GM19463 (cell line): Measurements from ENCODE around the gene KAT2B.
A peak's percentile ranks its signal among the peaks of the same experiment; 100 is the strongest.

Source experiments
- ATAC-seq: cut with Tn5 transposase; IDR thresholded peaks from one replicate; pipeline ENCODE4 v1.9.1; 2021; ENCODE audit warnings: mild to moderate bottlenecking, moderate library complexity; ENCODE audit not compliant: unreplicated experiment

The KAT2B gene

DNA sequence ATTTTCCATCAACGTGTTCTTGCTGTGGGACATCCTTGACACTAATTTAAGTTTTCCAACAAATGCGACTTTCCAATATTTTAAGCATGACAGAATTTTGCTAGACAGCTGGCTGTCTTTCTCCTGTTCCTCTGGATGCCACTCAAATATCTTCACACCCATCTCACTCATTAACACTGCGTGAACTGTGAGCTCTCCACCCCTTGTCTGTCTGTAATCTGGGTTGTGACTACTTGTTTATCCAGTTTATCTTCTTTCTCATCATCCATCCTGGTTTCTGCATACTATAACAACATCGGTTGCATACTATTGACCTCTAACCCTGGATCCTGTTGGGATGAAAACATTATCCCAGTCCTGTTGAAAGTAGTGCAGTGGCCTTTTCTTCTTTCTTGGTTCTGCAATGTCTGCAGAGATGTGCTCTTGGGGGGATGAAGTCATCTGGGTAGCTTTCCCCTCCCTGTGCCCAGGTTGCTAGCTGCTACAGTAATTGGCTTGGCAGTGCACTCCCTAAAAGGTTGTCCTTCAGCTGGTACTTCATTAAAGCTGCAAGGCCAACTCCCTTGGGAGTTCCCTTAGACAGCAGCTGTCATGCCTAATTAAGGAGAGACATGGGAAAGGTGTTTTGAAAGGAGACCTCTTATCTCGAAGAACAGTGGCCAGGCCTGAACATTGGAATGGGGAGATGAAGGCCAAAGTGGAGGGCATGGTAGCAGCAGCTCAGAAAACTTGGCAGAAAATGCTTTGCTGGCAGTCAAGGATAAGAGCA lies 24.7 kb downstream of the KAT2B start:
- no peak for ATAC-seq

GRCh38 chr3:20066079-20066478 lies 25.8 kb downstream of the KAT2B start:
- ATAC-seq = no peak

- no peak for ATAC-seq
Observed at GRCh38 chr3:20066850-20067617, 26.8 kb downstream of the KAT2B start.

- ATAC-seq = no peak
Observed at GRCh38 chr3:20068512-20069177, 28.4 kb downstream of the KAT2B start.

DNA sequence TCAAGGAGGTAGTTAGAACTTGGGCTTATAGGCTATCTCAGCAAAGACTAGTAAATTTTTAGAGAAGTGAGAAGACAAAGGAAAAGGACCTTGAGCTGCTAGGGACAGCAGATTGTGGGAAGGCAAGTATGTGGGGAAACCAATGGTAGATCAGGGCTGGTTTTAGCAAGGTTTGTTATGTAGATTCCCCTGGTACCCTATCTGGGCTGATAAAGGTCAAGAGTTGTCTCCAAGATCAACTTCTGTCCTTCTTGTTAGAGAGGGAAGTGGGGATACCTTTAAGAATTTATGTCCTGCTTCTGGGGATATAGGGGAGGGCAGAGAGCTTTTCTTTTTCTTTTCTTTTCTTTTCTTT lies 28.9 kb downstream of the KAT2B start:
- no peak for ATAC-seq

- ATAC-seq = no peak
Observed at GRCh38 chr3:20071175-20071574, 30.9 kb downstream of the KAT2B start.

DNA sequence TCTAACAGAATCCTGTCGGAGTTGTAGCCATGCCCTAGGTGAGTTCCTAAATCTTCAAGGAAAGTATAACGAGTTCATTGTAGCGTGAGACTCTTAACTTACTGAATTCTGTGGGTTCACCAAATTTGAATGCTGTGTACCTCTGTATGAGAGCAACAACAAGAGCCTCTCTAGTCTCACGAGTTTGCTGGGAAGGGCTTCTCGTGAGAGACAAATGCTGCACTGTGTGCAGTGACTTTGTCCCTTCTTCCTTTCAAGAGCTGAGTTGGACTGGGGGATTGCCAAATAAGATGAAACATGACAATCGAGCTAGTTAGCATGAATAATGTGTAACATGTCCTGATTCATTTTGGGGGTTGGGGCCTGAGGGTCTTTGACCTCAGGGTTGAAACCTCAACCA lies 32.2 kb downstream of the KAT2B start:
- no peak for ATAC-seq

DNA sequence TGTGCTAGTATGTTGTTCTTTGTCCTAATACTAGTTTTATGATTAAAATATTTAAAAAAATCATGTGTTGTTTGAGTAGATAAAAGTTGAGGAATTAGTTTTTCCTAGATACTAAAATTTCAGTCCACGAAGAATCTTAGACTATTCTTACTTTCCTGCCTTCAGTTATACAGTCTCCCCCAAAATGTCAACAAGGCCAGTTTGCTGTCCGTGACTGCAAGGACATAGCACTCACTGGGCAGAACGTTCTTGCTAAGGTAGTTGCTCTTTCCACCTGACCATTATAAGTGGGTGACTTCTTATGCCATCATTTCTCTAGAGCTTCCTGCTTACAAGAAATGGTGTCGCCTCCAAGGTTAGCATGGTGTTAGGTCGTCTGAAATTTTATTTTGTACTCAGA lies 32.8 kb downstream of the KAT2B start:
- ATAC-seq = no peak

GRCh38 chr3:20073683-20074082 lies 33.4 kb downstream of the KAT2B start:
- ATAC-seq = no peak

- ATAC-seq = no peak
Observed at GRCh38 chr3:20074226-20075063, 34.2 kb downstream of the KAT2B start.

- no peak for ATAC-seq
Observed at GRCh38 chr3:20075197-20075596, 35.0 kb downstream of the KAT2B start.

- ATAC-seq = no peak
Observed at GRCh38 chr3:20076296-20076997, 36.2 kb downstream of the KAT2B start.

DNA sequence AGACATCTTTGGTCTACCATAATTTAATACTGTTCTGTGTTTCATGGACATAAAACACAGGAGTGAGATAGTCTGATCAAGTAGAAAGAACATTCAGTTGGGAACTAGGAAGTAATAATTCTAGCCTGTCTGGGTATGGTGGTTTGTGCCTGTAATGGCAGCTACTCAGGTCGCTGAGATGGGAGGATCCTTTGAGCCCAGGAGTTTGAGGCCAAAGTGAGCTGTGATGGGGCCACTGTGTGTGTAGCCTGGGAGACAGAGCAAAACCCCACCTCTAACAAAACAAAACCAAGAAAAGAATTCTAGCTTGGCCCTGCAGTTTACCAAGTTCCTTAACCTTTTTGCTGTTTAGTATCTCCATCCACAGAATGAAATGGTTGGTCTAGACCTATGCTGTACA lies 36.8 kb downstream of the KAT2B start:
- no peak for ATAC-seq

DNA sequence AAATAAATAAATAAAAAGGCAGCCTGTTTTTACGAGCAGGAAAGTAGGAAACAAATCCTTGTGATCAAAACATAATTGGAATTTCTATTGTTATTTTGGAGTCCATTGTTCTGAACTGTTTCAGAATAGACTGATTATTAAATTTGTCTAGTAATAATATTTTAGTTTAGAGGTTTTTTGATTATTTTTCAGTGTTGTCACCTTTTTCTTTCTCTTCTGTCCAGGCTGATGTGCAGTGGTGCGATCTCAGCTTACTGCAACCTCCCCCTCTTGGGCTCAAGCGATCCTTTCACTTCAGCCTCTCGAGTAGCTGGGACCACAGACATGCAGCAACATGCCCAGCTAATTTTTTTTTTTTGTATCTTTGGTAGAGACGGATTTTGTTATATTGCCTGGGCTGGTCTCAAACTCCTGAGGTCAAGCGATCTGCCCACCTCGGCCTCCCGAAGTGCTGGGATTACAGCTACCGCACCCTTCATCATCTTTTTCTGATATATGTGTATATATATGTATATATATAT lies 38.0 kb downstream of the KAT2B start:
- no peak for ATAC-seq

GRCh38 chr3:20079621-20080020 lies 39.4 kb downstream of the KAT2B start:
- ATAC-seq = no peak

GRCh38 chr3:20080956-20081554 lies 40.8 kb downstream of the KAT2B start:
- ATAC-seq = peak; percentile 97

GRCh38 chr3:20083253-20083652 lies 43.0 kb downstream of the KAT2B start:
- no peak for ATAC-seq

- ATAC-seq = no peak
Observed at GRCh38 chr3:20083953-20084352, 43.7 kb downstream of the KAT2B start.

GRCh38 chr3:20091331-20092047 lies 51.2 kb downstream of the KAT2B start:
- ATAC-seq = no peak
